Lung (tissue), 12 donors: Measurements from ENCODE around the gene ZC3H7A. TPM values are rescaled to one million over a fixed set of nuclear protein-coding genes. Genes with fewer than 3 reads are reported as not detected.
A peak's percentile ranks its signal among the peaks of the same experiment; 100 is the strongest.

Experiments
- ATAC-seq: fragments of 200-7000 bp; cut with Tn5 transposase; one replicate; pipeline ENCODE4 v1.9.1; 2020; ENCODE audit warnings: moderate number of reproducible peaks; ENCODE audit not compliant: insufficient read depth, low FRiP score
- DNase-seq, 3 donors: peaks; one replicate each; pipeline ENCODE4 v3.0.0-alpha.2; 2013 to 2017
- H3K27ac ChIP-seq, 2 donors: one replicate each; pipeline ENCODE4 v1.5.1; 2013; ENCODE audit warnings: mild to moderate bottlenecking in 2 of 2, moderate library complexity in 2 of 2, control low read depth in 1 of 2, inconsistent platforms in 1 of 2, low read depth in 1 of 2, low read length in 1 of 2
- H3K27me3 ChIP-seq, 3 donors: one replicate each; pipeline ENCODE4 v1.5.1; 2013; ENCODE audit warnings: low read length in 2 of 3; ENCODE audit not compliant: control insufficient read depth in 3 of 3, insufficient read depth in 3 of 3
- H3K36me3 ChIP-seq, 4 donors: one replicate each; pipeline ENCODE4 v1.5.1; 2013; ENCODE audit warnings: low read length in 4 of 4, mild to moderate bottlenecking in 1 of 4, moderate library complexity in 1 of 4; ENCODE audit not compliant: control insufficient read depth in 4 of 4, insufficient read depth in 4 of 4
- H3K4me1 ChIP-seq, 5 donors: one replicate each; pipeline ENCODE4 v1.5.1; 2013; ENCODE audit warnings: low read length in 5 of 5, mild to moderate bottlenecking in 2 of 5, moderate library complexity in 1 of 5; ENCODE audit not compliant: control insufficient read depth in 5 of 5, insufficient read depth in 5 of 5
- H3K4me3 ChIP-seq: one replicate; pipeline ENCODE4 v1.5.1; 2013; ENCODE audit warnings: mild to moderate bottlenecking, control low read depth, moderate library complexity
- H3K9ac ChIP-seq, 2 donors: one replicate each; pipeline ENCODE4 v1.5.1; 2013; ENCODE audit warnings: low read length in 2 of 2, control low read depth in 1 of 2; ENCODE audit not compliant: insufficient read depth in 1 of 2
- H3K9me3 ChIP-seq, 4 donors: one replicate each; pipeline ENCODE4 v1.5.1; 2013; ENCODE audit warnings: low read length in 3 of 4, mild to moderate bottlenecking in 1 of 4, moderate library complexity in 1 of 4; ENCODE audit not compliant: control insufficient read depth in 4 of 4, insufficient read depth in 3 of 4
- CTCF ChIP-seq: IDR thresholded peaks from 2 replicates; pipeline ENCODE4 v1.5.1; 2012; ENCODE audit warnings: mild to moderate bottlenecking; ENCODE audit errors: control extremely low read depth, extremely low read depth
- WGBS, 2 donors: extraction: QIAGEN DNeasy Blood & Tissue Kit; methylation state at CpG; one replicate each; pipeline ENCODE4 v1.1.7; 2013; 5-methylcytosine and 5-hydroxymethylcytosine counted together
- polyA plus RNA-seq, 2 donors: library from polyadenylated mRNA; stranded (reverse); fragments of 200-250 nt; gene quantifications; one replicate each; pipeline ENCODE4 v1.2.1, GENCODE V29; 2013
- total RNA-seq, 2 donors: library from RNA; depleted of rRNA in 1 of 2; stranded (reverse); fragments of >200 nt in 1 of 2; gene quantifications; one replicate each; pipeline ENCODE4 v1.2.1, GENCODE V29; 2014 to 2021
- donor health status: control.
- donor health status: control.
- donor health status: Bipolar disorder and iron deficiency.
- donor health status: healthy.
- donor health status: DM: yes; HTN: yes; CAD: no.

Gene ZC3H7A
- total and polyA plus RNA-seq, 4 donors: 22.1 to 127 (median 36.2) TPM

GRCh38 chr16:11796227-11797165 is 562 bp downstream of the ZC3H7A start:
- H3K9me3 ChIP-seq: no peaks in the 10 kb centered on the region
- H3K4me1 ChIP-seq: peaks cover 18 to 59% (median 24%) of the 10 kb centered on the region in 5 donors
- WGBS, 2 donors: 1 to 2% methylated on average over 43 to 93 of the region's 93 CpGs
- peak overlapping the region; percentile 80 to 88 for H3K9ac ChIP-seq
- no peak for TF ChIP-seq CTCF
- H3K36me3 ChIP-seq: peaks cover 0 to 16% (median 1%) of the 10 kb centered on the region in 4 donors
- peak; percentile 48 to 64 (median 56) for DNase-seq
- peak; percentile 29 for ATAC-seq
- H3K27me3 ChIP-seq: no peaks in the 10 kb centered on the region
- H3K27ac ChIP-seq: peak overlapping the region; percentile 94 to 97
- H3K4me3 ChIP-seq: peak overlapping the region; percentile 57

GRCh38 chr16:11795887-11796226 is 1.2 kb downstream of the ZC3H7A start:
- WGBS, 2 donors: 57 to 72% methylated on average over 8 of the region's 8 CpGs
- H3K27me3 ChIP-seq: no peaks in the 10 kb centered on the region
- no peak for TF ChIP-seq CTCF
- no peak for ATAC-seq
- no peak for DNase-seq
- H3K27ac ChIP-seq: peak overlapping the region; percentile 91 to 97
- H3K36me3 ChIP-seq: peaks cover 0 to 16% (median 1%) of the 10 kb centered on the region in 4 donors
- H3K4me1 ChIP-seq: peaks cover 23 to 59% (median 26%) of the 10 kb centered on the region in 5 donors
- H3K9ac ChIP-seq: peak overlapping the region; percentile 80 to 88
- no peak overlapping the region for H3K4me3 ChIP-seq
- no peaks in the 10 kb centered on the region for H3K9me3 ChIP-seq

- H3K4me1 ChIP-seq: peaks cover 22 to 59% (median 27%) of the 10 kb centered on the region in 5 donors
- H3K27ac ChIP-seq: peak overlapping the region; percentile 29 to 91
- H3K9ac ChIP-seq: peak overlapping the region; percentile 80 to 88
- no peak for ATAC-seq
- TF ChIP-seq CTCF: no peak
- H3K36me3 ChIP-seq: peaks cover 0 to 16% (median 1%) of the 10 kb centered on the region in 4 donors
- H3K9me3 ChIP-seq: no peaks in the 10 kb centered on the region
- 83 to 87% methylated on average over 20 of the region's 20 CpGs for WGBS, 2 donors
- no peak overlapping the region for H3K4me3 ChIP-seq
- H3K27me3 ChIP-seq: no peaks in the 10 kb centered on the region
- DNase-seq: peak in 2 of 3 donors; percentile 29 to 66
Observed at GRCh38 chr16:11794996-11795886, 1.8 kb downstream of the ZC3H7A start.
